ENCODE measurements around the gene HOATZ. TPM values are rescaled to one million over a fixed set of nuclear protein-coding genes. Genes with fewer than 3 reads are reported as not detected.

HOATZ gene
- total and polyA plus RNA-seq, 12 donors: not detected

DNA sequence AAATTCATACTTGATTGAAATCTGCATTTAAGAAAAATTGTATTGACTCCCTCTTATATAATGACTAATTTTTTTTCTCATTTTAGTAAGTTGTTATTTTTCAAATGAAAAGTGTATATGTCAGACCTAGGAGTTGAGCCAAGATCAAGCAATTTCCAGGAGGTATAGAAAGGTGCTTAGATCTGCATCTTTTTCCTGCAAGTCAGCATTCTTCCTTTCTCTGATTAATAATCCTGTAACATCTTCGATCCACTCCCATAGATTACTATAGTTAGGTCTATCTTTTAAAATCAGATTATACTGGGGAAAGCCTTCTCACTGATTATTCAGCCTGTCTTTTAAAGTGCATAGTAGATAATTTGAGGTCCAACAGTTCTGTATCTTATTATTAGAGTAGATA lies 12.7 kb downstream of the HOATZ start:
- intact Hi-C loops (cut with DNase I): no loop called here

GRCh38 chr11:111528557-111528956 lies 14.0 kb downstream of the HOATZ start:
- WGBS, 4 donors: 39 to 49% (median 43%) methylated on average over 1 of the region's 1 CpG
- H3K27ac ChIP-seq: no peak overlapping the region
- no peak overlapping the region for H3K4me3 ChIP-seq
- DNase-seq: no peak
- H3K36me3 ChIP-seq (replicated peaks in 1 of 2): no peaks in the 10 kb centered on the region
- no peaks in the 10 kb centered on the region for H3K9me3 ChIP-seq (replicated peaks in 1 of 3)
- peaks cover 4% of the 10 kb centered on the region for H3K27me3 ChIP-seq
- no peaks in the 10 kb centered on the region for H3K4me1 ChIP-seq (replicated peaks in 1 of 2)
- TF ChIP-seq, protein P1, sequence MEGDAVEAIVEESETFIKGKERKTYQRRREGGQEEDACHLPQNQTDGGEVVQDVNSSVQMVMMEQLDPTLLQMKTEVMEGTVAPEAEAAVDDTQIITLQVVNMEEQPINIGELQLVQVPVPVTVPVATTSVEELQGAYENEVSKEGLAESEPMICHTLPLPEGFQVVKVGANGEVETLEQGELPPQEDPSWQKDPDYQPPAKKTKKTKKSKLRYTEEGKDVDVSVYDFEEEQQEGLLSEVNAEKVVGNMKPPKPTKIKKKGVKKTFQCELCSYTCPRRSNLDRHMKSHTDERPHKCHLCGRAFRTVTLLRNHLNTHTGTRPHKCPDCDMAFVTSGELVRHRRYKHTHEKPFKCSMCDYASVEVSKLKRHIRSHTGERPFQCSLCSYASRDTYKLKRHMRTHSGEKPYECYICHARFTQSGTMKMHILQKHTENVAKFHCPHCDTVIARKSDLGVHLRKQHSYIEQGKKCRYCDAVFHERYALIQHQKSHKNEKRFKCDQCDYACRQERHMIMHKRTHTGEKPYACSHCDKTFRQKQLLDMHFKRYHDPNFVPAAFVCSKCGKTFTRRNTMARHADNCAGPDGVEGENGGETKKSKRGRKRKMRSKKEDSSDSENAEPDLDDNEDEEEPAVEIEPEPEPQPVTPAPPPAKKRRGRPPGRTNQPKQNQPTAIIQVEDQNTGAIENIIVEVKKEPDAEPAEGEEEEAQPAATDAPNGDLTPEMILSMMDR (IDR thresholded peaks at IDR 0.05): no peak
- no peak for TF ChIP-seq POLR2A (IDR thresholded peaks at IDR 0.05)
- intact Hi-C loops (cut with DNase I): no loop called here

More for the DNA sequence above, 12.7 kb downstream of the HOATZ start:
- no peak overlapping the region for H3K4me3 ChIP-seq
- TF ChIP-seq POLR2A (IDR thresholded peaks at IDR 0.05): no peak
- TF ChIP-seq, protein P1 (IDR thresholded peaks at IDR 0.05): no peak
- H3K9me3 ChIP-seq (replicated peaks in 1 of 3): no peaks in the 10 kb centered on the region
- H3K4me1 ChIP-seq (replicated peaks in 1 of 2): no peaks in the 10 kb centered on the region
- H3K27me3 ChIP-seq: peaks cover 5% of the 10 kb centered on the region
- H3K27ac ChIP-seq: no peak overlapping the region
- DNase-seq: no peak
- 76 to 89% (median 80%) methylated on average over 1 of the region's 1 CpG for WGBS, 4 donors
- no peaks in the 10 kb centered on the region for H3K36me3 ChIP-seq (replicated peaks in 1 of 2)

DNA sequence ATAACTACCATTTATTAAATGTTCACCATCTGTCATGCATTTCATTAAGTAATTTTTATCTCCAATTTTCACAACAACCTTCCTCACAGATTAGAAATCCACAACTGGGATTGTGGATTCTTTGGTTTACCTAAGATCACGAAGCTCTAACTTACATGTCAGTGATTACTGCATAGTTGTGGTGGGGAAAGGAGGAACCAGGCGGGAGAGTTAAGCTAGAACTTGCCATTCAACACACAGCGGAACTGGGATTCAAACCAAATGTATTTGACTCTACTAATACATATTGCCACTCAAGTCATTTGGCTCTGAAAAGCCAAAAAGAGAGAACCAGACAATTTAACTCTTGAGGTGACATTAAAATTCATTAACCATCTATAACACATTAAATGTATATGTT lies 15.5 kb downstream of the HOATZ start:
- H3K36me3 ChIP-seq (replicated peaks in 1 of 2): no peaks in the 10 kb centered on the region
- intact Hi-C loops (cut with DNase I): no loop called here
- DNase-seq: no peak
- no peaks in the 10 kb centered on the region for H3K9me3 ChIP-seq (replicated peaks in 1 of 3)
- no peak overlapping the region for H3K27ac ChIP-seq
- TF ChIP-seq, protein P1 (IDR thresholded peaks at IDR 0.05): no peak
- TF ChIP-seq POLR2A (IDR thresholded peaks at IDR 0.05): no peak
- no peak overlapping the region for H3K4me3 ChIP-seq
- peaks cover 9% of the 10 kb centered on the region for H3K27me3 ChIP-seq
- no peaks in the 10 kb centered on the region for H3K4me1 ChIP-seq (replicated peaks in 1 of 2)
- WGBS, 4 donors: 66 to 80% (median 69%) methylated on average over 3 of the region's 3 CpGs

DNA sequence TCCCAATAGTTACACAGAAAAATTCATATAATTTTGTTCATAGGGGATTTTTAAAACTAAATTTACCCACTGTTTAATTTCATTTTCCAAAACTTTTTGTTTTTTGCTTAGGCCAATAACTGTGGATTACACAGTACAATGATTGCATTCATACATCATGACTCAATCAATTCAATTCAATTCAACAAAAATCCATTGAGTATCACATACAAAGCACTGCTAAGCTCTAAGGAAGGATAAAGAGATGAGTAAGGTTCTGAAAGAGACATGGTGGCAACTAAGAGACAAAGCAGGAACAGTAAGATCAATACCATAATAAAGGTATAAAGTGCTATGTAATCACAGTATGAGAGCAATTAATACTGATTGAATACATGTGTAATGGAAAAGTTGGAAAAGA lies 16.6 kb downstream of the HOATZ start:
- Histone ChIP-seq H3K27me3 (peaks cover 9% of the 10 kb centered on the region), H3K4me1 (replicated peaks in 1 of 2) (no peaks in the 10 kb centered on the region), H3K36me3 (replicated peaks in 1 of 2) (no peaks in the 10 kb centered on the region), H3K4me3 (no peak overlapping the region), H3K27ac (no peak overlapping the region), H3K9me3 (replicated peaks in 1 of 3) (no peaks in the 10 kb centered on the region)
- TF ChIP-seq, protein P1 (IDR thresholded peaks at IDR 0.05): no peak
- no peak for TF ChIP-seq POLR2A (IDR thresholded peaks at IDR 0.05)
- intact Hi-C loops (cut with DNase I): no loop called here
- DNase-seq: no peak

Data from adrenal gland (tissue), 12 donors.